GM21619 (cell line): ENCODE measurements around the gene HPS3.
A peak's percentile ranks its signal among the peaks of the same experiment; 100 is the strongest.
"Not testable (repeated sequence)": the region's sequence is repeated elsewhere in the genome, so short reads cannot be mapped to it uniquely, and the experiment has no call there.

Source experiments
- ATAC-seq: cut with Tn5 transposase; IDR thresholded peaks from one replicate; pipeline ENCODE4 v1.9.1; 2021; ENCODE audit not compliant: unreplicated experiment

HPS3 gene

GRCh38 chr3:149129326-149130205 lies at the start of gene HPS3:
TSS of gene HPS3 (plus strand) at chr3:149129638. CDS start at chr3:149129724, 86 bp downstream.
- peak; percentile 91 for ATAC-seq

GRCh38 chr3:149080011-149080698 lies 49.3 kb upstream of the HPS3 start:
- ATAC-seq = no peak

GRCh38 chr3:149080699-149081091 lies 48.7 kb upstream of the HPS3 start:
- no peak for ATAC-seq

GRCh38 chr3:149081772-149082171 lies 47.7 kb upstream of the HPS3 start:
- ATAC-seq = no peak

- peak; percentile 34 for ATAC-seq
Observed at GRCh38 chr3:149085828-149086231, 43.6 kb upstream of the HPS3 start.

- peak; percentile 99 for ATAC-seq
Observed at GRCh38 chr3:149086232-149086988, 43.0 kb upstream of the HPS3 start, which contains the start of gene HLTF. TSS of gene HLTF (minus strand) at chr3:149086533. CDS start at chr3:149086336, 197 bp downstream.

GRCh38 chr3:149087208-149087607 lies 42.2 kb upstream of the HPS3 start:
- ATAC-seq = no peak

GRCh38 chr3:149089395-149089794 lies 40.0 kb upstream of the HPS3 start:
- ATAC-seq = no peak

- ATAC-seq = no peak
Observed at GRCh38 chr3:149090461-149090860, 39.0 kb upstream of the HPS3 start.

GRCh38 chr3:149090907-149091306 lies 38.5 kb upstream of the HPS3 start:
- ATAC-seq = no peak

- no peak for ATAC-seq
Observed at GRCh38 chr3:149091983-149092382, 37.5 kb upstream of the HPS3 start.

GRCh38 chr3:149095487-149095886 lies 34.0 kb upstream of the HPS3 start:
- peak; percentile 83 for ATAC-seq

GRCh38 chr3:149097987-149098386 lies 31.5 kb upstream of the HPS3 start:
- ATAC-seq = not testable (repeated sequence)

- no peak for ATAC-seq
Observed at GRCh38 chr3:149101154-149101553, 28.3 kb upstream of the HPS3 start.

GRCh38 chr3:149101641-149102040 lies 27.8 kb upstream of the HPS3 start:
- no peak for ATAC-seq

- ATAC-seq = no peak
Observed at GRCh38 chr3:149104484-149104883, 25.0 kb upstream of the HPS3 start.

- ATAC-seq = no peak
Observed at GRCh38 chr3:149114458-149114857, 15.0 kb upstream of the HPS3 start.

- ATAC-seq = no peak
Observed at GRCh38 chr3:149115114-149115513, 14.3 kb upstream of the HPS3 start.

GRCh38 chr3:149118724-149119123 lies 10.7 kb upstream of the HPS3 start:
- ATAC-seq = no peak

- no peak for ATAC-seq
Observed at GRCh38 chr3:149119466-149119865, 10.0 kb upstream of the HPS3 start.
